NAMALWA (cell line): Measurements from ENCODE around the gene PPM1K.

Experiments
- DNase-seq: peaks from one replicate; pipeline ENCODE4 v3.0.0-alpha.2; 2015; ENCODE audit warnings: low spot score

The PPM1K gene

GRCh38 chr4:88276952-88277710 lies 7.2 kb downstream of the PPM1K start:
- DNase-seq = no peak

- DNase-seq = peak; percentile 17
Measured at GRCh38 chr4:88275949-88276515, 8.3 kb downstream of the PPM1K start.

GRCh38 chr4:88275516-88275915 lies 8.8 kb downstream of the PPM1K start:
- DNase-seq = peak; percentile 78

GRCh38 chr4:88268913-88269312 lies 15.4 kb downstream of the PPM1K start:
- no peak for DNase-seq

- no peak for DNase-seq
Measured at GRCh38 chr4:88264336-88264735, 20.0 kb downstream of the PPM1K start.

- DNase-seq = no peak
Measured at GRCh38 chr4:88257726-88258125, 26.6 kb downstream of the PPM1K start.

- no peak for DNase-seq
Measured at GRCh38 chr4:88255111-88255510, 29.2 kb downstream of the PPM1K start.

GRCh38 chr4:88251924-88252323 lies 32.4 kb downstream of the PPM1K start:
- no peak for DNase-seq

- DNase-seq = no peak
Measured at GRCh38 chr4:88247148-88247547, 37.2 kb downstream of the PPM1K start.

- DNase-seq = no peak
Measured at GRCh38 chr4:88246600-88246999, 37.8 kb downstream of the PPM1K start.

GRCh38 chr4:88244816-88245579 lies 39.4 kb downstream of the PPM1K start:
- DNase-seq = no peak

- no peak for DNase-seq
Measured at GRCh38 chr4:88244056-88244455, 40.3 kb downstream of the PPM1K start.

- DNase-seq = no peak
Measured at GRCh38 chr4:88242144-88242543, 42.2 kb downstream of the PPM1K start.

- no peak for DNase-seq
Measured at GRCh38 chr4:88240297-88240714, 44.1 kb downstream of the PPM1K start.

GRCh38 chr4:88230969-88231771 lies 53.2 kb downstream of the PPM1K start:
- no peak for DNase-seq

- no peak for DNase-seq
Measured at GRCh38 chr4:88230461-88230891, 53.9 kb downstream of the PPM1K start.

- no peak for DNase-seq
Measured at GRCh38 chr4:88227734-88228133, 56.6 kb downstream of the PPM1K start.

GRCh38 chr4:88226143-88226542 lies 58.2 kb downstream of the PPM1K start:
- DNase-seq = no peak

- no peak for DNase-seq
Measured at GRCh38 chr4:88225232-88226105, 58.9 kb downstream of the PPM1K start.

- no peak for DNase-seq
Measured at GRCh38 chr4:88223516-88223915, 60.8 kb downstream of the PPM1K start.

GRCh38 chr4:88219099-88219498 lies 65.3 kb downstream of the PPM1K start:
- peak; percentile 73 for DNase-seq
